HG03571 (cell line): ENCODE data around the gene FAM217A.
"Not testable (repeated sequence)": the region's sequence is repeated elsewhere in the genome, so short reads cannot be mapped to it uniquely, and the experiment has no call there.

Experiments
- ATAC-seq: cut with Tn5 transposase; IDR thresholded peaks from one replicate; pipeline ENCODE4 v1.9.1; 2021; ENCODE audit not compliant: unreplicated experiment

FAM217A gene

GRCh38 chr6:4078691-4079471 is at the start of gene FAM217A:
TSS of gene FAM217A (minus strand) at chr6:4079137. CDS start at chr6:4077414, 1,723 bp downstream.
- no peak for ATAC-seq

GRCh38 chr6:4128072-4128471 is 49.1 kb upstream of the FAM217A start:
- ATAC-seq, result no peak

- no peak for ATAC-seq
Measured at GRCh38 chr6:4125933-4126864, 47.3 kb upstream of the FAM217A start.

GRCh38 chr6:4125500-4125899 is 46.6 kb upstream of the FAM217A start:
- ATAC-seq, result no peak

- no peak for ATAC-seq
Measured at GRCh38 chr6:4124351-4124750, 45.4 kb upstream of the FAM217A start.

- ATAC-seq, result no peak
Measured at GRCh38 chr6:4115741-4116140, 36.8 kb upstream of the FAM217A start.

- ATAC-seq, result no peak
Measured at GRCh38 chr6:4114123-4114522, 35.2 kb upstream of the FAM217A start.

- ATAC-seq, result no peak
Measured at GRCh38 chr6:4113649-4114048, 34.7 kb upstream of the FAM217A start.

GRCh38 chr6:4112366-4112765 is 33.4 kb upstream of the FAM217A start:
- no peak for ATAC-seq

GRCh38 chr6:4109363-4109815 is 30.5 kb upstream of the FAM217A start:
- not testable (repeated sequence) for ATAC-seq

GRCh38 chr6:4108561-4109093 is 29.7 kb upstream of the FAM217A start:
- no peak for ATAC-seq

- no peak for ATAC-seq
Measured at GRCh38 chr6:4107873-4108272, 28.9 kb upstream of the FAM217A start.

- ATAC-seq, result no peak
Measured at GRCh38 chr6:4105980-4106536, 27.1 kb upstream of the FAM217A start.

- no peak for ATAC-seq
Measured at GRCh38 chr6:4103929-4104328, 25.0 kb upstream of the FAM217A start.

GRCh38 chr6:4102687-4103244 is 23.8 kb upstream of the FAM217A start:
- no peak for ATAC-seq

GRCh38 chr6:4101298-4101697 is 22.4 kb upstream of the FAM217A start:
- ATAC-seq, result no peak

GRCh38 chr6:4100655-4101054 is 21.7 kb upstream of the FAM217A start:
- no peak for ATAC-seq

- no peak for ATAC-seq
Measured at GRCh38 chr6:4093288-4093687, 14.4 kb upstream of the FAM217A start.

GRCh38 chr6:4091941-4092340 is 13.0 kb upstream of the FAM217A start:
- ATAC-seq, result no peak

GRCh38 chr6:4090043-4090442 is 11.1 kb upstream of the FAM217A start:
- ATAC-seq, result not testable (repeated sequence)

GRCh38 chr6:4088704-4089103 is 9.8 kb upstream of the FAM217A start:
- ATAC-seq, result no peak
